ENCODE results near the gene PLA2G4E. TPM values are rescaled to one million over a fixed set of nuclear protein-coding genes. Genes with fewer than 3 reads are reported as not detected.
A peak's percentile ranks its signal among the peaks of the same experiment; 100 is the strongest.

PLA2G4E gene
- total RNA-seq, 1 experiment from 2014 or later: not detected

DNA sequence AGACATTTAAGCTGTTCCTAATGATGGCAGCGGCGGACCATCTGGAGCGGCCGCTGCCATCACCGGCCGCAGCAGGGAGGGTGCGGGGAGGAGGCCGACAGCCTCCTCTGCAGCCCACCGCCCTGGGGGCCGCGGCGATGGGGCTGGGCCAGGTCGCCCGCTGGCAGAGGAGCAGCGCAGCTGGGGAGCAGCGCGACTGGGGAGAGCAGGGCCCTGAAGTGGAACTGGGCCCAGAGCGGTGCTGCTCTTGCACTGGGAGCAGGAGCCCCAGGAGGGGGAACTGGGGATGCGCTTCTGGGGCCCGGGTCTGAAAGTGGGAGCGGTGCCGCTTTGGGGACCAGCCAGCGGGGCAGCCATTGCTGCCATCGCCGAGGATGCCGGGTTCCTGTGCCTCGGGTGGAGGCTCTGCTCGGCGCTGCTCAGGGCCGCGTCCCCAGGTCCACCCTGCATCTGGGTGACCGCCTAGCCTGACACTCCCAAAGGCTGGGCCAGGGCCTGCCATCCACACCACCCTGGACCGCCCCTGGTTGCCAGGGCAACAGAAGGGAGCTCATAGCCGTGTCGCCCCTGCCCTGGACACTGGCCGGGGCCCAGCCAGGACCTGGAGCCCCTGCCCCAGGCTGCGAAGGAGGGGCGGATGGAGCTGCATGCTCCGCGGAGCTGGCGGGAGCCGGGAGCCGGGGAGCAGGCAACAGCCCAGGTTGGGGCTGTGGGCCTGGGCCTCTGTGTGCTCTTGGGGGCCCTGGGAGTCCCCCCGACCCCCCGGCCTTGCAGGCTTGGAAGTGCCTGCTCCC is 15.5 kb upstream of the PLA2G4E start:
- Histone ChIP-seq H3K79me2 (ENCODE audit: low read length) (no peaks in the 10 kb centered on the region), H2AFZ (ENCODE audit: low read length) (no peak overlapping the region), H3K9ac (ENCODE audit: low read length) (no peak overlapping the region), H3K9me2 (replicated peaks; ENCODE audit: low read length) (no peaks in the 10 kb centered on the region), H3K36me3 (ENCODE audit: low read depth, low read length) (no peaks in the 10 kb centered on the region), H3K27me3 (ENCODE audit: low read length) (no peaks in the 10 kb centered on the region), H4K20me1 (ENCODE audit: low read length) (no peaks in the 10 kb centered on the region), H3K4me2 (ENCODE audit: low read length) (no peak overlapping the region), H3K4me1 (ENCODE audit: insufficient read depth, low read length) (peaks cover 20% of the 10 kb centered on the region), H3K4me3 (ENCODE audit: low read length) (no peak overlapping the region), H3F3A (ENCODE audit: low read length, unreplicated experiment) (no peaks in the 10 kb centered on the region), H3K27ac (ENCODE audit: low read length) (no peak overlapping the region), H3K9me3 (ENCODE audit: low read length) (no peaks in the 10 kb centered on the region)
- intact Hi-C loops (cut with micrococcal nuclease): no loop called here
- no TSS peak for BruUV-seq (replicated peaks)
- DNase-seq: no peak
- ChIA-PET POLR2A (ENCODE audit: unreplicated experiment) (interaction anchor here (0.6 kb wide), 1 partner anchor 355 kb away, joined by 3 read pairs; no protein-coding TSS in a partner anchor), CTCF (no interaction called here)
- TF ChIP-seq EZH2 (IDR thresholded peaks at IDR 0.05; ENCODE audit: low read length, unreplicated experiment) (no peak), EZH2phosphoT487 (IDR thresholded peaks at IDR 0.05; ENCODE audit: borderline replicate concordance, low read length) (no peak)
- TF ChIP-seq, protein P1, sequence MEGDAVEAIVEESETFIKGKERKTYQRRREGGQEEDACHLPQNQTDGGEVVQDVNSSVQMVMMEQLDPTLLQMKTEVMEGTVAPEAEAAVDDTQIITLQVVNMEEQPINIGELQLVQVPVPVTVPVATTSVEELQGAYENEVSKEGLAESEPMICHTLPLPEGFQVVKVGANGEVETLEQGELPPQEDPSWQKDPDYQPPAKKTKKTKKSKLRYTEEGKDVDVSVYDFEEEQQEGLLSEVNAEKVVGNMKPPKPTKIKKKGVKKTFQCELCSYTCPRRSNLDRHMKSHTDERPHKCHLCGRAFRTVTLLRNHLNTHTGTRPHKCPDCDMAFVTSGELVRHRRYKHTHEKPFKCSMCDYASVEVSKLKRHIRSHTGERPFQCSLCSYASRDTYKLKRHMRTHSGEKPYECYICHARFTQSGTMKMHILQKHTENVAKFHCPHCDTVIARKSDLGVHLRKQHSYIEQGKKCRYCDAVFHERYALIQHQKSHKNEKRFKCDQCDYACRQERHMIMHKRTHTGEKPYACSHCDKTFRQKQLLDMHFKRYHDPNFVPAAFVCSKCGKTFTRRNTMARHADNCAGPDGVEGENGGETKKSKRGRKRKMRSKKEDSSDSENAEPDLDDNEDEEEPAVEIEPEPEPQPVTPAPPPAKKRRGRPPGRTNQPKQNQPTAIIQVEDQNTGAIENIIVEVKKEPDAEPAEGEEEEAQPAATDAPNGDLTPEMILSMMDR (conservative IDR thresholded peaks at IDR 0.05; ENCODE audit: low read depth, low read length): no peak
- no peak for ATAC-seq

DNA sequence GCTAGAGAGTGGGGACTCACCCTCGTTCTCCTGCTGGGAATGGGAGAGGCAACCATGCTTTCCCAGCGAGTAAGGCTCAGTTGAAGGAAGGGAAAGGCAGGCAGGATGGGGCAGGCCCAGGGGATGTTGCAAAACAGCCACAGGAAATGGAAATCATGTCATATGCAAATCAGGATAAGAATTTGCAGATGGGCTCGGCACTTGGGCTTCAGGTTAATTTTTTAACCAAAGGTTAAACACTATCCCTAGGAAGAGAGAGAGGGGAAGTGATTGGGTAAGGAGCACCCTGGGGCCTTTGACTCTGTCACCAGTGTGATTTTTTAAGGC is 14.6 kb upstream of the PLA2G4E start:
- Histone ChIP-seq H3K36me3 (ENCODE audit: low read depth, low read length) (no peaks in the 10 kb centered on the region), H3K27me3 (ENCODE audit: low read length) (no peaks in the 10 kb centered on the region), H2AFZ (ENCODE audit: low read length) (peak overlapping the region; percentile 24; the same call in 1 of the 2 replicates), H3K4me2 (ENCODE audit: low read length) (no peak overlapping the region), H3F3A (ENCODE audit: low read length, unreplicated experiment) (no peaks in the 10 kb centered on the region), H3K9ac (ENCODE audit: low read length) (no peak overlapping the region), H4K20me1 (ENCODE audit: low read length) (no peaks in the 10 kb centered on the region), H3K79me2 (ENCODE audit: low read length) (no peaks in the 10 kb centered on the region), H3K4me1 (ENCODE audit: insufficient read depth, low read length) (peaks cover 20% of the 10 kb centered on the region), H3K9me3 (ENCODE audit: low read length) (no peaks in the 10 kb centered on the region), H3K9me2 (replicated peaks; ENCODE audit: low read length) (no peaks in the 10 kb centered on the region), H3K27ac (ENCODE audit: low read length) (no peak overlapping the region; the same call in 1 of the 2 replicates), H3K4me3 (ENCODE audit: low read length) (no peak overlapping the region)
- no TSS peak for BruUV-seq (replicated peaks)
- ATAC-seq (peak; percentile 18; the same call in 1 of the 2 replicates), DNase-seq (peak; percentile 27)
- intact Hi-C loops (cut with micrococcal nuclease): no loop called here
- POLR2A ChIA-PET (ENCODE audit: unreplicated experiment): interaction anchor here (0.6 kb wide), 1 partner anchor 356 kb away, joined by 3 read pairs; no protein-coding TSS in a partner anchor
- CTCF ChIA-PET: no interaction called here
- no peak for TF ChIP-seq EZH2phosphoT487 (IDR thresholded peaks at IDR 0.05; ENCODE audit: borderline replicate concordance, low read length)
- TF ChIP-seq, protein P1 (conservative IDR thresholded peaks at IDR 0.05; ENCODE audit: low read depth, low read length): no peak
- no peak for TF ChIP-seq EZH2 (IDR thresholded peaks at IDR 0.05; ENCODE audit: low read length, unreplicated experiment)
